ENCODE measurements around the gene DNAH5. TPM values are rescaled to one million over a fixed set of nuclear protein-coding genes. Genes with fewer than 3 reads are reported as not detected.
A peak's percentile ranks its signal among the peaks of the same experiment; 100 is the strongest.

The DNAH5 gene
- total RNA-seq, 1 donor: 0.36 TPM

DNA sequence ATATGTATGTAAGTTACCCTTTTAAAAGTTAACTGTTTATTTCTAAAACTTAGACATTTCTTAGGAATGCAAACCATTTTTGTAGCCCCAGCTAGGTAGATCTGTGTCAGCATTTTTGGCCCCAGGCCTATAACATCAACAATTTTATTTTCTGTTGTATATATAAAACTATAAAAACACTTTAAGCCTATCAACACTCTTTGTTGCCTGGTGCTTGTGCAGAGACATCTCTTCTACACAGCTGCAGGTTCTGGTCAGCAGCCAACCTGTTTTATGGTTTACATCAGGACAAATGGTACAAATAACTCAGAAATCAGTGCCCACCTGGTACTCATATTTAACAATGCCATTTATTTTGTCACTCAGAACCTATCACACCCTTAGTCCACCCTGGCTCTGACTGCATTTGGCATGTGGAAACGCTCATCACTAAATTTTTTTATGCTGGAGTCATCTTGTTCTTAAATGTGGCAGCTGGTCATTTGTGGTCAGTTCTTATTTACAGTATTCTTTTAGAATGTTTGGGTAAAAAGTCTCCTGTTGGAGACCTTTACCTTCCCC, 173.4 kb downstream of the DNAH5 start:
- Histone ChIP-seq H3K79me2 (ENCODE audit: insufficient read depth, low read length) (no peaks in the 10 kb centered on the region), H3K36me3 (ENCODE audit: insufficient read depth, low read length) (no peaks in the 10 kb centered on the region), H3K4me3 (ENCODE audit: insufficient read depth, low read length) (no peak overlapping the region), H3K27ac (ENCODE audit: low read depth, low read length) (no peak overlapping the region), H4K20me1 (ENCODE audit: insufficient read depth, low read length) (no peaks in the 10 kb centered on the region), H3K4me2 (ENCODE audit: insufficient read depth, low read length) (no peak overlapping the region), H3K4me1 (ENCODE audit: insufficient read depth, low read length) (no peaks in the 10 kb centered on the region), H3K9me3 (ENCODE audit: low read depth, low read length) (no peaks in the 10 kb centered on the region), H2AFZ (ENCODE audit: low read length) (no peak overlapping the region), H3K27me3 (ENCODE audit: insufficient read depth, low read length) (no peaks in the 10 kb centered on the region)
- TF ChIP-seq CTCF (IDR thresholded peaks at IDR 0.05; ENCODE audit: extremely low read depth, low read depth, low read length): no peak
- DNase-seq (ENCODE audit: insufficient read length, low spot score, missing footprints): no peak

DNA sequence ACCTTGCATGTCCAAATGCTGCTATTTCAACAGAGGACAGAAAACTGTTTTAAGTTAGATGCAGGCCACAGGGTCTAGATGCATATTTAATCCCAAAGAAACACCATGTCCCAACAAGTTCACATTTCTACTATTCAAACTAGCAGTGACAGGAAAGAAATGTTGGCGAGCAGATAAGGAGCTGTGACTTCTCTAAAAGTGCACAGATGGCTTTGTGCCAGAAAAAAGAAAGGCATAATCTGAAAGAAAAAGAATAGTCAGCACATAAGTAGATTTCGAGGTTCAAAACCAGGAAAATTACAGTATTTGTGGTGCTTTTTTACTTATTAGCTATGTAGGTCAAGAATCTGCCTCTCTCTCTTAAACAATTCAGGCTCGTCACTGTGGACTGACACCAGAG, 178.3 kb downstream of the DNAH5 start:
- H4K20me1 ChIP-seq (ENCODE audit: insufficient read depth, low read length): no peaks in the 10 kb centered on the region
- no peak overlapping the region for H3K4me3 ChIP-seq (ENCODE audit: insufficient read depth, low read length)
- no peak overlapping the region for H2AFZ ChIP-seq (ENCODE audit: low read length)
- H3K79me2 ChIP-seq (ENCODE audit: insufficient read depth, low read length): no peaks in the 10 kb centered on the region
- no peak for TF ChIP-seq CTCF (IDR thresholded peaks at IDR 0.05; ENCODE audit: extremely low read depth, low read depth, low read length)
- no peak overlapping the region for H3K4me2 ChIP-seq (ENCODE audit: insufficient read depth, low read length)
- H3K36me3 ChIP-seq (ENCODE audit: insufficient read depth, low read length): no peaks in the 10 kb centered on the region
- no peak overlapping the region for H3K27ac ChIP-seq (ENCODE audit: low read depth, low read length)
- no peaks in the 10 kb centered on the region for H3K9me3 ChIP-seq (ENCODE audit: low read depth, low read length)
- H3K27me3 ChIP-seq (ENCODE audit: insufficient read depth, low read length): no peaks in the 10 kb centered on the region
- no peaks in the 10 kb centered on the region for H3K4me1 ChIP-seq (ENCODE audit: insufficient read depth, low read length)
- no peak for DNase-seq (ENCODE audit: insufficient read length, low spot score, missing footprints)

GRCh38 chr5:13763719-13764118, 180.8 kb downstream of the DNAH5 start:
- Histone ChIP-seq H3K4me3 (ENCODE audit: insufficient read depth, low read length) (no peak overlapping the region), H3K4me2 (ENCODE audit: insufficient read depth, low read length) (no peak overlapping the region), H2AFZ (ENCODE audit: low read length) (no peak overlapping the region), H3K4me1 (ENCODE audit: insufficient read depth, low read length) (no peaks in the 10 kb centered on the region), H3K79me2 (ENCODE audit: insufficient read depth, low read length) (no peaks in the 10 kb centered on the region), H3K9me3 (ENCODE audit: low read depth, low read length) (no peaks in the 10 kb centered on the region), H3K36me3 (ENCODE audit: insufficient read depth, low read length) (no peaks in the 10 kb centered on the region), H3K27ac (ENCODE audit: low read depth, low read length) (no peak overlapping the region), H3K27me3 (ENCODE audit: insufficient read depth, low read length) (no peaks in the 10 kb centered on the region), H4K20me1 (ENCODE audit: insufficient read depth, low read length) (no peaks in the 10 kb centered on the region)
- no peak for TF ChIP-seq CTCF (IDR thresholded peaks at IDR 0.05; ENCODE audit: extremely low read depth, low read depth, low read length)
- DNase-seq (ENCODE audit: insufficient read length, low spot score, missing footprints): peak; percentile 1

- H3K4me2 ChIP-seq (ENCODE audit: insufficient read depth, low read length): no peak overlapping the region
- no peaks in the 10 kb centered on the region for H3K27me3 ChIP-seq (ENCODE audit: insufficient read depth, low read length)
- H3K4me3 ChIP-seq (ENCODE audit: insufficient read depth, low read length): no peak overlapping the region
- H3K27ac ChIP-seq (ENCODE audit: low read depth, low read length): no peak overlapping the region
- H3K36me3 ChIP-seq (ENCODE audit: insufficient read depth, low read length): no peaks in the 10 kb centered on the region
- DNase-seq (ENCODE audit: insufficient read length, low spot score, missing footprints): no peak
- H2AFZ ChIP-seq (ENCODE audit: low read length): no peak overlapping the region
- H3K79me2 ChIP-seq (ENCODE audit: insufficient read depth, low read length): no peaks in the 10 kb centered on the region
- TF ChIP-seq CTCF (IDR thresholded peaks at IDR 0.05; ENCODE audit: extremely low read depth, low read depth, low read length): no peak
- H3K4me1 ChIP-seq (ENCODE audit: insufficient read depth, low read length): no peaks in the 10 kb centered on the region
- H4K20me1 ChIP-seq (ENCODE audit: insufficient read depth, low read length): no peaks in the 10 kb centered on the region
- no peaks in the 10 kb centered on the region for H3K9me3 ChIP-seq (ENCODE audit: low read depth, low read length)
These were observed 194.7 kb downstream of the DNAH5 start for GRCh38 chr5:13749766-13750165.

All from osteoblast (primary cell).